Endothelial cell of umbilical vein (primary cell): ENCODE data around the gene NANOS1.

Experiments used
- CTCF ChIP-seq, 2 donors: IDR thresholded peaks; 1 replicate in 1 of 2; 2 replicates in 1 of 2; pipeline ENCODE4 v1.5.1; 2011; ENCODE audit warnings: low read length in 2 of 2, mild to moderate bottlenecking in 2 of 2, moderate library complexity in 2 of 2, control low read depth in 1 of 2, inconsistent platforms in 1 of 2, low read depth in 1 of 2; ENCODE audit not compliant: insufficient read depth in 1 of 2; ENCODE audit errors: extremely low read depth in 1 of 2
- POLR2A ChIP-seq: IDR thresholded peaks from 2 replicates; pipeline ENCODE4 v1.6.1; 2012; ENCODE audit warnings: low read depth, mild to moderate bottlenecking, control low read depth, low read length

GRCh38 chr10:119061926-119062325 lies 32.4 kb downstream of the NANOS1 start:
- TF ChIP-seq CTCF (IDR thresholded peaks at IDR 0.05; ENCODE audit: extremely low read depth in 1 of 2, insufficient read depth in 1 of 2, low read depth in 1 of 2, low read length in 2 of 2) (no peak), POLR2A (no peak)
